Effector memory CD8-positive, alpha-beta T cell (primary cell): ENCODE data around the gene SENP1.

Experiments
- ATAC-seq: fragments of 150-1000 bp; cut with Tn5 transposase; replicated peaks from 2 replicates; pipeline ENCODE4 v1.10.0; 2021; ENCODE audit warnings: mild to moderate bottlenecking, moderate library complexity
- DNase-seq, 3 experiments: peaks; one replicate each; pipeline ENCODE4 v3.0.0; 2021
- H3K27ac Mint-ChIP-seq, 2 donors: one replicate each; pipeline ENCODE4 v1.8.0; 2022; ENCODE audit warnings: mild to moderate bottlenecking in 2 of 2, mixed read lengths in 2 of 2, moderate library complexity in 2 of 2
- H3K27me3 Mint-ChIP-seq, 2 donors: one replicate each; pipeline ENCODE4 v1.8.0; 2022; ENCODE audit warnings: mixed read lengths in 2 of 2
- H3K36me3 Mint-ChIP-seq: one replicate; pipeline ENCODE4 v1.8.0; 2022; ENCODE audit warnings: mild to moderate bottlenecking, moderate library complexity, mixed read lengths; ENCODE audit not compliant: insufficient read depth
- H3K4me1 Mint-ChIP-seq, 2 donors: one replicate each; pipeline ENCODE4 v1.8.0; 2022; ENCODE audit warnings: low read depth in 2 of 2, mixed read lengths in 2 of 2
- H3K4me3 Mint-ChIP-seq, 2 donors: one replicate each; pipeline ENCODE4 v1.8.0; 2022; ENCODE audit warnings: mild to moderate bottlenecking in 2 of 2, mixed read lengths in 2 of 2, moderate library complexity in 2 of 2
- H3K9me3 Mint-ChIP-seq, 2 donors: one replicate each; pipeline ENCODE4 v1.8.0; 2022; ENCODE audit warnings: mixed read lengths in 2 of 2

SENP1 gene

GRCh38 chr12:47997321-47997720 lies 108.6 kb downstream of the SENP1 start:
- no peaks in the 10 kb centered on the region for H3K9me3 Mint-ChIP-seq
- ATAC-seq (no peak), DNase-seq (no peak)
- H3K27ac Mint-ChIP-seq, result no peak overlapping the region
- H3K4me3 Mint-ChIP-seq, result no peak overlapping the region
- H3K36me3 Mint-ChIP-seq, result no peaks in the 10 kb centered on the region
- peaks cover 70 to 85% of the 10 kb centered on the region in 2 donors for H3K27me3 Mint-ChIP-seq
- peaks cover 11 to 13% of the 10 kb centered on the region in 2 donors for H3K4me1 Mint-ChIP-seq

- ATAC-seq, result no peak
- H3K4me1 Mint-ChIP-seq, result peaks cover 3 to 4% of the 10 kb centered on the region in 2 donors
- no peak for DNase-seq
- H3K9me3 Mint-ChIP-seq, result no peaks in the 10 kb centered on the region
- peaks cover 57 to 72% of the 10 kb centered on the region in 2 donors for H3K27me3 Mint-ChIP-seq
- H3K4me3 Mint-ChIP-seq, result no peak overlapping the region
- H3K36me3 Mint-ChIP-seq, result no peaks in the 10 kb centered on the region
- H3K27ac Mint-ChIP-seq, result no peak overlapping the region
These were observed 109.9 kb downstream of the SENP1 start for GRCh38 chr12:47995981-47996401.

GRCh38 chr12:47993491-47993890 lies 112.4 kb downstream of the SENP1 start:
- Mint-ChIP-seq H3K4me3 (no peak overlapping the region), H3K4me1 (peaks cover 20 to 23% of the 10 kb centered on the region in 2 donors), H3K9me3 (no peaks in the 10 kb centered on the region), H3K36me3 (peaks cover 6% of the 10 kb centered on the region), H3K27me3 (peaks cover 32 to 51% of the 10 kb centered on the region in 2 donors), H3K27ac (peak overlapping the region in 1 of 2 donors; percentile 51)
- DNase-seq (no peak), ATAC-seq (no peak)
